ENCODE results near the gene CMTM6.
"Not testable (repeated sequence)": the region's sequence is repeated elsewhere in the genome, so short reads cannot be mapped to it uniquely, and the experiment has no call there.

The CMTM6 gene

GRCh38 chr3:32462191-32462986 is 40.3 kb downstream of the CMTM6 start:
- H3K4me1 ChIP-seq (ENCODE audit: insufficient read depth, low read length), result peaks cover 27% of the 10 kb centered on the region
- not testable (repeated sequence) for H3K4me3 ChIP-seq (ENCODE audit: low read length); H3K9me3 ChIP-seq (ENCODE audit: insufficient read depth, low read depth, low read length); H3K27ac ChIP-seq (ENCODE audit: low read length); H3K27me3 ChIP-seq (ENCODE audit: insufficient read depth, low read length); H3K36me3 ChIP-seq (ENCODE audit: insufficient read depth, low read depth, low read length); H3K9ac ChIP-seq (ENCODE audit: low read depth, low read length)

- peak overlapping the region; percentile 8 for H3K27ac ChIP-seq (ENCODE audit: low read length)
- H3K27me3 ChIP-seq (ENCODE audit: insufficient read depth, low read length); H3K36me3 ChIP-seq (ENCODE audit: insufficient read depth, low read depth, low read length); H3K9me3 ChIP-seq (ENCODE audit: insufficient read depth, low read depth, low read length): not testable (repeated sequence)
- H3K4me3 ChIP-seq (ENCODE audit: low read length), result peak overlapping the region; percentile 53; the same call in 1 of the 2 replicates
- H3K4me1 ChIP-seq (ENCODE audit: insufficient read depth, low read length), result peaks cover 25% of the 10 kb centered on the region
- peak overlapping the region; percentile 46; the same call in 1 of the 2 replicates for H3K9ac ChIP-seq (ENCODE audit: low read depth, low read length)
Observed at GRCh38 chr3:32460817-32461496, 41.7 kb downstream of the CMTM6 start.

GRCh38 chr3:32460031-32460749 is 42.5 kb downstream of the CMTM6 start:
- H3K36me3 ChIP-seq (ENCODE audit: insufficient read depth, low read depth, low read length), result no peaks in the 10 kb centered on the region
- H3K9me3 ChIP-seq (ENCODE audit: insufficient read depth, low read depth, low read length), result no peaks in the 10 kb centered on the region
- peak overlapping the region; percentile 21 for H3K27ac ChIP-seq (ENCODE audit: low read length)
- peak overlapping the region; percentile 53; the same call in 1 of the 2 replicates for H3K4me3 ChIP-seq (ENCODE audit: low read length)
- peaks cover 25% of the 10 kb centered on the region for H3K4me1 ChIP-seq (ENCODE audit: insufficient read depth, low read length)
- peak overlapping the region; percentile 46; the same call in 1 of the 2 replicates for H3K9ac ChIP-seq (ENCODE audit: low read depth, low read length)
- no peaks in the 10 kb centered on the region for H3K27me3 ChIP-seq (ENCODE audit: insufficient read depth, low read length)

GRCh38 chr3:32459450-32459849 is 43.2 kb downstream of the CMTM6 start:
- H3K4me3 ChIP-seq (ENCODE audit: low read length), result no peak overlapping the region
- peak overlapping the region; percentile 21 for H3K27ac ChIP-seq (ENCODE audit: low read length)
- no peaks in the 10 kb centered on the region for H3K27me3 ChIP-seq (ENCODE audit: insufficient read depth, low read length)
- peaks cover 25% of the 10 kb centered on the region for H3K4me1 ChIP-seq (ENCODE audit: insufficient read depth, low read length)
- no peaks in the 10 kb centered on the region for H3K36me3 ChIP-seq (ENCODE audit: insufficient read depth, low read depth, low read length)
- H3K9me3 ChIP-seq (ENCODE audit: insufficient read depth, low read depth, low read length), result no peaks in the 10 kb centered on the region
- no peak overlapping the region; the same call in 1 of the 2 replicates for H3K9ac ChIP-seq (ENCODE audit: low read depth, low read length)

- no peak overlapping the region for H3K9ac ChIP-seq (ENCODE audit: low read depth, low read length)
- H3K27me3 ChIP-seq (ENCODE audit: insufficient read depth, low read length), result no peaks in the 10 kb centered on the region
- H3K27ac ChIP-seq (ENCODE audit: low read length), result no peak overlapping the region
- peaks cover 25% of the 10 kb centered on the region for H3K4me1 ChIP-seq (ENCODE audit: insufficient read depth, low read length)
- no peaks in the 10 kb centered on the region for H3K9me3 ChIP-seq (ENCODE audit: insufficient read depth, low read depth, low read length)
- no peak overlapping the region for H3K4me3 ChIP-seq (ENCODE audit: low read length)
- H3K36me3 ChIP-seq (ENCODE audit: insufficient read depth, low read depth, low read length), result no peaks in the 10 kb centered on the region; the same call in 1 of the 2 replicates
Observed at GRCh38 chr3:32457971-32458471, 44.6 kb downstream of the CMTM6 start.

GRCh38 chr3:32456429-32457130 is 46.1 kb downstream of the CMTM6 start:
- Histone ChIP-seq H3K4me3 (ENCODE audit: low read length) (no peak overlapping the region), H3K27me3 (ENCODE audit: insufficient read depth, low read length) (no peaks in the 10 kb centered on the region), H3K9ac (ENCODE audit: low read depth, low read length) (no peak overlapping the region), H3K4me1 (ENCODE audit: insufficient read depth, low read length) (peaks cover 15% of the 10 kb centered on the region), H3K27ac (ENCODE audit: low read length) (no peak overlapping the region), H3K9me3 (ENCODE audit: insufficient read depth, low read depth, low read length) (no peaks in the 10 kb centered on the region), H3K36me3 (ENCODE audit: insufficient read depth, low read depth, low read length) (peaks cover 4% of the 10 kb centered on the region; the same call in 1 of the 2 replicates)

GRCh38 chr3:32455609-32456428 is 46.8 kb downstream of the CMTM6 start:
- Histone ChIP-seq H3K4me3 (ENCODE audit: low read length) (no peak overlapping the region), H3K9me3 (ENCODE audit: insufficient read depth, low read depth, low read length) (no peaks in the 10 kb centered on the region), H3K4me1 (ENCODE audit: insufficient read depth, low read length) (peaks cover 11% of the 10 kb centered on the region; the same call in 1 of the 2 replicates), H3K36me3 (ENCODE audit: insufficient read depth, low read depth, low read length) (peaks cover 5% of the 10 kb centered on the region; the same call in 1 of the 2 replicates), H3K27ac (ENCODE audit: low read length) (no peak overlapping the region), H3K27me3 (ENCODE audit: insufficient read depth, low read length) (no peaks in the 10 kb centered on the region), H3K9ac (ENCODE audit: low read depth, low read length) (no peak overlapping the region)

- Histone ChIP-seq H3K27ac (ENCODE audit: low read length) (no peak overlapping the region), H3K9ac (ENCODE audit: low read depth, low read length) (no peak overlapping the region), H3K4me3 (ENCODE audit: low read length) (no peak overlapping the region), H3K27me3 (ENCODE audit: insufficient read depth, low read length) (no peaks in the 10 kb centered on the region), H3K9me3 (ENCODE audit: insufficient read depth, low read depth, low read length) (no peaks in the 10 kb centered on the region), H3K36me3 (ENCODE audit: insufficient read depth, low read depth, low read length) (peaks cover 5% of the 10 kb centered on the region; the same call in 1 of the 2 replicates), H3K4me1 (ENCODE audit: insufficient read depth, low read length) (peaks cover 7% of the 10 kb centered on the region; the same call in 1 of the 2 replicates)
Observed at GRCh38 chr3:32454731-32455608, 47.7 kb downstream of the CMTM6 start.

GRCh38 chr3:32454111-32454510 is 48.5 kb downstream of the CMTM6 start:
- H3K27me3 ChIP-seq (ENCODE audit: insufficient read depth, low read length), result no peaks in the 10 kb centered on the region
- no peaks in the 10 kb centered on the region for H3K9me3 ChIP-seq (ENCODE audit: insufficient read depth, low read depth, low read length)
- H3K4me3 ChIP-seq (ENCODE audit: low read length), result no peak overlapping the region
- H3K9ac ChIP-seq (ENCODE audit: low read depth, low read length), result no peak overlapping the region
- no peaks in the 10 kb centered on the region; the same call in 1 of the 2 replicates for H3K4me1 ChIP-seq (ENCODE audit: insufficient read depth, low read length)
- H3K27ac ChIP-seq (ENCODE audit: low read length), result no peak overlapping the region
- peaks cover 5% of the 10 kb centered on the region; the same call in 1 of the 2 replicates for H3K36me3 ChIP-seq (ENCODE audit: insufficient read depth, low read depth, low read length)

GRCh38 chr3:32453346-32453745 is 49.3 kb downstream of the CMTM6 start:
- Histone ChIP-seq H3K4me3 (ENCODE audit: low read length) (no peak overlapping the region), H3K9ac (ENCODE audit: low read depth, low read length) (no peak overlapping the region)

More at GRCh38 chr3:32453346-32453745, 49.3 kb downstream of the CMTM6 start:
- Histone ChIP-seq H3K27ac (ENCODE audit: low read length) (no peak overlapping the region), H3K9me3 (ENCODE audit: insufficient read depth, low read depth, low read length) (no peaks in the 10 kb centered on the region), H3K4me1 (ENCODE audit: insufficient read depth, low read length) (peaks cover under 1% of the 10 kb centered on the region; the same call in 1 of the 2 replicates), H3K27me3 (ENCODE audit: insufficient read depth, low read length) (no peaks in the 10 kb centered on the region), H3K36me3 (ENCODE audit: insufficient read depth, low read depth, low read length) (peaks cover 5% of the 10 kb centered on the region; the same call in 1 of the 2 replicates)

Data from iPS-20b (cell line).